Ascending aorta (tissue), 2 donors: ENCODE measurements around the gene CNTD1. TPM values are rescaled to one million over a fixed set of nuclear protein-coding genes. Genes with fewer than 3 reads are reported as not detected.

Experiments
- DNase-seq, 2 donors: peaks; one replicate each; pipeline ENCODE4 v3.0.0-alpha.2; 2019; ENCODE audit warnings: low spot score in 2 of 2
- H3K27ac ChIP-seq, 2 donors: fragments of 200-600 bp; sonication (generic); one replicate each; pipeline ENCODE4 v1.5.1; 2016 to 2017; ENCODE audit warnings: mild to moderate bottlenecking in 1 of 2
- H3K27me3 ChIP-seq: fragments of 200-600 bp; sonication (generic); one replicate; pipeline ENCODE4 v1.5.1; 2017
- H3K36me3 ChIP-seq, 2 donors: fragments of 200-600 bp; sonication (generic); one replicate each; pipeline ENCODE4 v1.5.1; 2016
- H3K4me1 ChIP-seq, 2 donors: fragments of 200-600 bp; sonication (generic); one replicate each; pipeline ENCODE4 v1.5.1; 2016 to 2017; ENCODE audit warnings: mild to moderate bottlenecking in 1 of 2
- H3K4me3 ChIP-seq, 2 donors: fragments of 200-600 bp; sonication (generic); one replicate each; pipeline ENCODE4 v1.5.1; 2016 to 2017; ENCODE audit warnings: mild to moderate bottlenecking in 1 of 2
- H3K9me3 ChIP-seq, 2 donors: fragments of 200-600 bp; sonication (generic); one replicate each; pipeline ENCODE4 v1.5.1; 2016
- intact Hi-C: fragments of 100-400 bp; cut with DNase I; formaldehyde crosslinking; loops from one replicate; pipeline ENCODE4 v1.15.1; 2023
- total RNA-seq: library from RNA; depleted of rRNA; stranded (reverse); fragments of >200 nt; gene quantifications from one replicate; pipeline ENCODE4 v1.1.0, GENCODE V29; 2016
- TF ChIP-seq, protein P1 (sequence below), 3 experiments: fragments of 200-600 bp in 2 of 3; fragments of 450-650 bp in 1 of 3; sonication (generic) in 2 of 3; IDR thresholded peaks; one replicate each; pipeline ENCODE4 v1.5.1; 2016 to 2019; ENCODE audit warnings: antibody characterized with exemption in 3 of 3, mild to moderate bottlenecking in 1 of 3, moderate library complexity in 1 of 3

The CNTD1 gene
- total RNA-seq, 1 donor from 2014 or later, result not detected

DNA sequence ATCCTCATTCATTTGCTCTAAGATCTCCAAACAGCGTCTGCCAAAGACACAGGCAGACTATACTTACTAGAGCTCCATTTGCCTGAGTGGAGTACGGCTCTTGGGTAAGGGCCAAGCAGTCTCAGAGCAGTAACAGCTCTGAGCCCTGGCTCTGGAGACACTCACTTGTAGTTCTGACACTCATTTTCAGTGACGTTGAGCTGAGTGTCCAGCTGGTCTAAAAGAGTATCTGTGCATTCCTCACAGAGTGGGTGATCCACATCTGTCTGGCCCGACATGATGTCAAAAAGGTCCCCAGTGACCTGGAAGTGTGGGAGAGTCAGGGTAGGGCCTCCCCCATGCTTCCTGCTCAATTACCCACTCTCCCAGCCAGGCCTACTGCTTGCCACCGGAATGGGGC is 19.7 kb downstream of the CNTD1 start:
- H3K27me3 ChIP-seq, result no peaks in the 10 kb centered on the region
- H3K27ac ChIP-seq, result no peak overlapping the region
- no peak for DNase-seq
- H3K4me1 ChIP-seq, result peaks cover 4 to 10% of the 10 kb centered on the region in 2 donors
- no peaks in the 10 kb centered on the region for H3K9me3 ChIP-seq
- peaks cover 68 to 80% of the 10 kb centered on the region in 2 donors for H3K36me3 ChIP-seq
- TF ChIP-seq, protein P1, sequence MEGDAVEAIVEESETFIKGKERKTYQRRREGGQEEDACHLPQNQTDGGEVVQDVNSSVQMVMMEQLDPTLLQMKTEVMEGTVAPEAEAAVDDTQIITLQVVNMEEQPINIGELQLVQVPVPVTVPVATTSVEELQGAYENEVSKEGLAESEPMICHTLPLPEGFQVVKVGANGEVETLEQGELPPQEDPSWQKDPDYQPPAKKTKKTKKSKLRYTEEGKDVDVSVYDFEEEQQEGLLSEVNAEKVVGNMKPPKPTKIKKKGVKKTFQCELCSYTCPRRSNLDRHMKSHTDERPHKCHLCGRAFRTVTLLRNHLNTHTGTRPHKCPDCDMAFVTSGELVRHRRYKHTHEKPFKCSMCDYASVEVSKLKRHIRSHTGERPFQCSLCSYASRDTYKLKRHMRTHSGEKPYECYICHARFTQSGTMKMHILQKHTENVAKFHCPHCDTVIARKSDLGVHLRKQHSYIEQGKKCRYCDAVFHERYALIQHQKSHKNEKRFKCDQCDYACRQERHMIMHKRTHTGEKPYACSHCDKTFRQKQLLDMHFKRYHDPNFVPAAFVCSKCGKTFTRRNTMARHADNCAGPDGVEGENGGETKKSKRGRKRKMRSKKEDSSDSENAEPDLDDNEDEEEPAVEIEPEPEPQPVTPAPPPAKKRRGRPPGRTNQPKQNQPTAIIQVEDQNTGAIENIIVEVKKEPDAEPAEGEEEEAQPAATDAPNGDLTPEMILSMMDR (IDR thresholded peaks at IDR 0.05), result no peak
- H3K4me3 ChIP-seq, result no peak overlapping the region
- intact Hi-C loops, result no loop called here

GRCh38 chr17:42819939-42820535 is 21.4 kb downstream of the CNTD1 start:
- H3K27me3 ChIP-seq, result no peaks in the 10 kb centered on the region
- no peaks in the 10 kb centered on the region for H3K9me3 ChIP-seq
- H3K27ac ChIP-seq, result no peak overlapping the region
- H3K4me3 ChIP-seq, result no peak overlapping the region
- peaks cover 6 to 12% of the 10 kb centered on the region in 2 donors for H3K4me1 ChIP-seq
- intact Hi-C loops, result loop anchor here (5.0 to 10.0 kb wide), 4 partner anchors 48 to 245 kb away; partner anchors contain the start of genes PLEKHH3, PSMC3IP and VPS25
- peaks cover 54 to 64% of the 10 kb centered on the region in 2 donors for H3K36me3 ChIP-seq
- no peak for DNase-seq
- TF ChIP-seq, protein P1 (IDR thresholded peaks at IDR 0.05), result peak in 2 of 3 experiments; percentile 49 to 58

GRCh38 chr17:42821176-42821575 is 22.5 kb downstream of the CNTD1 start:
- TF ChIP-seq, protein P1 (IDR thresholded peaks at IDR 0.05), result no peak
- H3K36me3 ChIP-seq, result peaks cover 43 to 52% of the 10 kb centered on the region in 2 donors
- intact Hi-C loops, result loop anchor here (5.0 to 10.0 kb wide), 4 partner anchors 49 to 246 kb away; partner anchors contain the start of genes PLEKHH3, PSMC3IP and VPS25

DNA sequence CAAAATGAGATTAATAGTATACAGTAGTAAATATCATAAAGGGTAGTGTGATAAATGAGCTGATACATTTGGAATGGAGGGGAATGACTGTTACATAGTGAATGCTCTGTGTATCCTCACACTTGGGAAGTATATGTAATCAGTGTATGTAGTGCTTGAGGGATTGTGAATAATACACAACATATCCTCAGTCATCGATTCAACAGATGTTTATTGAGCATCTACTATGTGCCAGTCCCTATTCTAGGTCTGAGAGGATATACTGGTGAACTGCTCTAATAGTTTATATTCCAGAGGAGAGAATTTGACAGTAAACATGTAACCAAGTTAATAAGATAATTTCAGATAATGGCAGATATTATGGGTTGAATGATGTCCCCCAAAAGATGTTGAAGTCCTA is 28.8 kb downstream of the CNTD1 start:
- no peaks in the 10 kb centered on the region for H3K36me3 ChIP-seq
- no peaks in the 10 kb centered on the region for H3K27me3 ChIP-seq
- no peaks in the 10 kb centered on the region for H3K9me3 ChIP-seq
- intact Hi-C loops, result loop anchor here (10.0 kb wide), 1 partner anchor 253 kb away; the partner anchor contains the start of gene PSMC3IP
- DNase-seq, result no peak
- TF ChIP-seq, protein P1 (IDR thresholded peaks at IDR 0.05), result no peak
- peaks cover 6 to 15% of the 10 kb centered on the region in 2 donors for H3K4me1 ChIP-seq
- no peak overlapping the region for H3K4me3 ChIP-seq
- no peak overlapping the region for H3K27ac ChIP-seq

More at GRCh38 chr17:42821176-42821575, 22.5 kb downstream of the CNTD1 start:
- Histone ChIP-seq H3K9me3 (no peaks in the 10 kb centered on the region), H3K4me3 (no peak overlapping the region), H3K4me1 (peaks cover 6 to 12% of the 10 kb centered on the region in 2 donors), H3K27ac (no peak overlapping the region), H3K27me3 (no peaks in the 10 kb centered on the region)
- no peak for DNase-seq

DNA sequence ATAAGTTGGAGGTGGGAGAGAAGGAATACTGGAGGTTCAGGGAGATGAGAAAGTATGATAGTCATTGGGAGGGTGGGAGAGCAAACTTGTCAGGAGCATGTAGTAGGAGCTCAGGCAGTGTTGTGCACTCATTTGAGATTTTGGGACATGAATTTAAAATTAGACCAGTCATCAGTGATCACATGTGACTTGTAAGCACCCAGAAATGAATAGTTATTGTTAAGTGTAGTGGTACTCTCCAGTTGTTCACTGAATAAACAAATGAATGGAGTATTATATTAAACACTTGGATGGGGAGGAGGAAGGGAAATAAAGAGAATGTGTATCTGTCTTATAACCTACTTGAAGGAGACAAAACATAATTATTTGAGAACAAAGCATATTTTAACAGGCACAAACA is 32.3 kb downstream of the CNTD1 start:
- Histone ChIP-seq H3K27ac (no peak overlapping the region), H3K36me3 (peaks cover 6 to 10% of the 10 kb centered on the region in 2 donors), H3K4me3 (no peak overlapping the region), H3K9me3 (no peaks in the 10 kb centered on the region), H3K4me1 (peaks cover 6 to 12% of the 10 kb centered on the region in 2 donors), H3K27me3 (no peaks in the 10 kb centered on the region)
- TF ChIP-seq, protein P1 (IDR thresholded peaks at IDR 0.05), result no peak
- intact Hi-C loops, result no loop called here
- DNase-seq, result no peak
